ENCODE data around the gene LTB4R2.

DNA sequence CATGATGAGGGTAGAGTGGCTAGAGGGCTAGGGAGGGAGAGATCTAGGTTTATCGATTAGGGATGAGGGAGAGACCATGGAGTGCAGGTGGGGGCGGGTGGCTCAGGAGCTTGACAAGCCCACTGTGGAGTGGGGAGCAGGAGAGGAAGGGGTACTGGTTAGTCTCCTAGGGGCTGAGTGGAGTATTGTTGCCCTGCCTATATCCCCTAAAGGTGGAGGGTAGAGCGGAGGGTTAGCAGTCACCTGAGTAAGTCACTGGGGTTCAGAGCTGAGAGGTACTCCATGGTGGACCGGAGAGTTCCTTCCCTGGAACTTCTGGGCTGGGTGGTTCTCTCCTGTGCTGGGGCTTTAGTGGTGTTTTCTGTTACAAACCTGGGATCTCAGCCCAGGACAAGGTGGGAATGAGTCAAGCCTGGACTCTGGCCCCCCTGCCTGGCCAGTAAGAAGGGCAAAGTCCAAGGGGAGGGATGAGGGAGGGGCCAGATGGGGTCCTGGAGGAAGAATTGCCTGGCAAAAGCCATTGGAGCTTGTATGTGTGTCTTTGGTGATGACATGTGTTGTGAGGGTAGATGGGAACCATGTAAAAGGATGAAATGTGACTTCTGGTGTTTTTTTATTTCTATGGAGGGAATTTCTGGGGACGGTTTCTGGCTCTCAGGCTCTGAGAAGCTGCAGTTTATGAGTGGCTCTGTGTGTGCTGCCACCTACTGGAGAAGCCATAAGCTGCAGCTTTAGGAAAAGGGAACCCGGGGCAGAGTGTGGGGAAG, 2.2 kb upstream of the LTB4R2 start, which contains the start of gene CIDEB:
- peak; percentile 45 for TF ChIP-seq POLR2A (IDR thresholded peaks at IDR 0.05)
- TF ChIP-seq, protein P1, sequence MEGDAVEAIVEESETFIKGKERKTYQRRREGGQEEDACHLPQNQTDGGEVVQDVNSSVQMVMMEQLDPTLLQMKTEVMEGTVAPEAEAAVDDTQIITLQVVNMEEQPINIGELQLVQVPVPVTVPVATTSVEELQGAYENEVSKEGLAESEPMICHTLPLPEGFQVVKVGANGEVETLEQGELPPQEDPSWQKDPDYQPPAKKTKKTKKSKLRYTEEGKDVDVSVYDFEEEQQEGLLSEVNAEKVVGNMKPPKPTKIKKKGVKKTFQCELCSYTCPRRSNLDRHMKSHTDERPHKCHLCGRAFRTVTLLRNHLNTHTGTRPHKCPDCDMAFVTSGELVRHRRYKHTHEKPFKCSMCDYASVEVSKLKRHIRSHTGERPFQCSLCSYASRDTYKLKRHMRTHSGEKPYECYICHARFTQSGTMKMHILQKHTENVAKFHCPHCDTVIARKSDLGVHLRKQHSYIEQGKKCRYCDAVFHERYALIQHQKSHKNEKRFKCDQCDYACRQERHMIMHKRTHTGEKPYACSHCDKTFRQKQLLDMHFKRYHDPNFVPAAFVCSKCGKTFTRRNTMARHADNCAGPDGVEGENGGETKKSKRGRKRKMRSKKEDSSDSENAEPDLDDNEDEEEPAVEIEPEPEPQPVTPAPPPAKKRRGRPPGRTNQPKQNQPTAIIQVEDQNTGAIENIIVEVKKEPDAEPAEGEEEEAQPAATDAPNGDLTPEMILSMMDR (IDR thresholded peaks at IDR 0.05): peak; percentile 93 to 97 (median 96)
